IMR-90 (cell line): Measurements from ENCODE around the gene GFOD2. TPM values are rescaled to one million over a fixed set of nuclear protein-coding genes. Genes with fewer than 3 reads are reported as not detected.

ENCODE experiments used
- ATAC-seq: fragments of 200-7000 bp; cut with Tn5 transposase; 2 replicates; pipeline ENCODE4 v1.9.1; 2020; ENCODE audit warnings: low read depth, mild to moderate bottlenecking, moderate library complexity
- BruUV-seq: library from RNA; stranded (reverse); fragments of 400-500 nt; replicated peaks from 2 replicates; lab custom pipeline; 2021; lab: Mats Ljungman, UMichigan
- CTCF ChIA-PET: fragments of 300-600 bp; formaldehyde crosslinking; extraction: SDS; loops from one replicate; lab custom pipeline; 2021; ENCODE audit warnings: antibody characterized with exemption; lab: Yijun Ruan, JAX
- POLR2A ChIA-PET: fragments of 300-600 bp; sonication (Branson Sonifier 250); formaldehyde crosslinking; loops from one replicate; lab custom pipeline; 2022; ENCODE audit warnings: antibody characterized with exemption; ENCODE audit not compliant: unreplicated experiment; lab: Charles Lee
- DNase-seq: peaks from one replicate; pipeline ENCODE4 v3.0.0; 2013
- H2AFZ ChIP-seq: replicated peaks from 2 replicates; pipeline ENCODE3; 2013; ENCODE audit warnings: low read length, mild to moderate bottlenecking; ENCODE audit not compliant: poor library complexity
- H2AK5ac ChIP-seq: 2 replicates; pipeline ENCODE4 v1.6.1; 2013; ENCODE audit warnings: low read depth, low read length, inconsistent platforms
- H2AK9ac ChIP-seq: replicated peaks from 2 replicates; pipeline ENCODE3; 2013; ENCODE audit warnings: mild to moderate bottlenecking, low read depth, low read length, moderate library complexity; ENCODE audit not compliant: poor library complexity
- H2BK120ac ChIP-seq: 2 replicates; pipeline ENCODE4 v1.6.1; 2013; ENCODE audit warnings: low read depth, low read length, inconsistent platforms
- H2BK15ac ChIP-seq: 3 replicates; pipeline ENCODE4 v1.6.1; 2013; ENCODE audit warnings: low read depth, low read length, inconsistent platforms
- H2BK20ac ChIP-seq: 2 replicates; pipeline ENCODE4 v1.6.1; 2013; ENCODE audit warnings: low read depth, mild to moderate bottlenecking, inconsistent platforms, low read length, moderate library complexity
- H2BK5ac ChIP-seq: 2 replicates; pipeline ENCODE4 v1.6.1; 2013; ENCODE audit warnings: mild to moderate bottlenecking, low read depth, low read length, inconsistent platforms; ENCODE audit not compliant: poor library complexity, severe bottlenecking
- H3K14ac ChIP-seq: replicated peaks from 2 replicates; pipeline ENCODE4 v1.6.1; 2013; ENCODE audit warnings: low read depth, low read length, inconsistent platforms
- H3K18ac ChIP-seq: 2 replicates; pipeline ENCODE4 v1.6.1; 2013; ENCODE audit warnings: low read depth, low read length, control low read depth
- H3K23ac ChIP-seq: 2 replicates; pipeline ENCODE4 v1.6.1; 2013; ENCODE audit warnings: low read depth, low read length, inconsistent platforms
- H3K27ac ChIP-seq: 2 replicates; pipeline ENCODE4 v1.5.1; 2013; ENCODE audit warnings: mild to moderate bottlenecking, control low read depth, low read length; ENCODE audit not compliant: insufficient read depth
- H3K27me3 ChIP-seq: 2 replicates; pipeline ENCODE4 v1.6.1; 2013; ENCODE audit warnings: low read length; ENCODE audit not compliant: control insufficient read depth, insufficient read depth
- H3K36me3 ChIP-seq: 2 replicates; pipeline ENCODE4 v1.6.1; 2013; ENCODE audit warnings: low read length, mixed read lengths; ENCODE audit not compliant: control insufficient read depth, insufficient read depth
- H3K4ac ChIP-seq: 2 replicates; pipeline ENCODE4 v1.6.1; 2013; ENCODE audit warnings: low read depth, low read length, inconsistent platforms
- H3K4me1 ChIP-seq: 2 replicates; pipeline ENCODE4 v1.6.1; 2013; ENCODE audit warnings: low read length, mixed read lengths; ENCODE audit not compliant: control insufficient read depth, insufficient read depth
- H3K4me2 ChIP-seq: 2 replicates; pipeline ENCODE4 v1.6.1; 2013; ENCODE audit warnings: low read depth, mild to moderate bottlenecking, control low read depth, low read length, moderate library complexity
- H3K4me3 ChIP-seq: 2 replicates; pipeline ENCODE4 v1.5.1; 2013; ENCODE audit warnings: low read depth, mild to moderate bottlenecking, control low read depth, low read length, moderate library complexity; ENCODE audit not compliant: insufficient read depth
- H3K56ac ChIP-seq: 2 replicates; pipeline ENCODE4 v1.6.1; 2013; ENCODE audit warnings: low read length, inconsistent platforms; ENCODE audit not compliant: insufficient read depth; ENCODE audit errors: extremely low read depth
- H3K79me1 ChIP-seq, 2 experiments: 2 replicates each; pipeline ENCODE4 v1.6.1; 2013; ENCODE audit warnings: low read length in 2 of 2, inconsistent platforms in 1 of 2, low read depth in 1 of 2
- H3K9ac ChIP-seq: 2 replicates; pipeline ENCODE4 v1.6.1; 2013; ENCODE audit warnings: low read depth, low read length, control low read depth
- H3K9me1 ChIP-seq: 2 replicates; pipeline ENCODE4 v1.6.1; 2013; ENCODE audit warnings: low read length, inconsistent platforms; ENCODE audit not compliant: insufficient read depth
- H3K9me3 ChIP-seq: 2 replicates; pipeline ENCODE4 v1.6.1; 2013; ENCODE audit warnings: low read length; ENCODE audit not compliant: control insufficient read depth, insufficient read depth
- H4K20me1 ChIP-seq: 2 replicates; pipeline ENCODE4 v1.6.1; 2013; ENCODE audit warnings: low read length, inconsistent platforms; ENCODE audit not compliant: insufficient read depth
- H4K5ac ChIP-seq: 2 replicates; pipeline ENCODE4 v1.6.1; 2013; ENCODE audit warnings: mild to moderate bottlenecking, low read depth, low read length, control low read depth
- H4K8ac ChIP-seq, 2 experiments: 2 replicates each; pipeline ENCODE4 v1.6.1; 2013; ENCODE audit warnings: low read depth in 2 of 2, low read length in 2 of 2, control low read depth in 1 of 2, inconsistent platforms in 1 of 2
- H4K91ac ChIP-seq: 2 replicates; pipeline ENCODE4 v1.6.1; 2013; ENCODE audit warnings: low read depth, low read length, inconsistent platforms; ENCODE audit not compliant: insufficient read depth
- BHLHE40 ChIP-seq: fragments of 150-350 bp; IDR thresholded peaks from 2 replicates; pipeline ENCODE4 v1.6.1; 2016; ENCODE audit warnings: mild to moderate bottlenecking, low read depth, low read length
- CEBPB ChIP-seq: IDR thresholded peaks from 2 replicates; pipeline ENCODE4 v1.6.1; 2012; ENCODE audit warnings: low read depth, low read length, improper control_type of control experiment
- CHD1 ChIP-seq: IDR thresholded peaks from 2 replicates; pipeline ENCODE4 v1.6.1; 2012; ENCODE audit warnings: low read depth, low read length, improper control_type of control experiment
- CTCF ChIP-seq: conservative IDR thresholded peaks from 2 replicates; pipeline ENCODE4 v1.5.1; 2012; ENCODE audit warnings: mild to moderate bottlenecking, low read depth, low read length, improper control_type of control experiment
- ELK1 ChIP-seq: fragments of 150-350 bp; IDR thresholded peaks from 2 replicates; pipeline ENCODE4 v1.6.1; 2016; ENCODE audit warnings: low read depth, mild to moderate bottlenecking, low read length, moderate library complexity, borderline replicate concordance
- FOS ChIP-seq: fragments of 150-350 bp; IDR thresholded peaks from 2 replicates; pipeline ENCODE4 v1.6.1; 2016; ENCODE audit warnings: low read depth, low read length
- MAFK ChIP-seq: IDR thresholded peaks from 2 replicates; pipeline ENCODE4 v1.6.1; 2012; ENCODE audit warnings: low read depth, low read length, improper control_type of control experiment
- MAZ ChIP-seq: IDR thresholded peaks from 2 replicates; pipeline ENCODE4 v1.6.1; 2012; ENCODE audit warnings: low read depth, mild to moderate bottlenecking, low read length, improper control_type of control experiment, moderate library complexity, borderline replicate concordance
- MXI1 ChIP-seq: IDR thresholded peaks from 2 replicates; pipeline ENCODE4 v1.6.1; 2012; ENCODE audit warnings: low read depth, mild to moderate bottlenecking, low read length, moderate library complexity, borderline replicate concordance
- NFE2L2 ChIP-seq: fragments of 150-350 bp; IDR thresholded peaks from 2 replicates; pipeline ENCODE4 v1.6.1; 2016; ENCODE audit warnings: low read depth, mild to moderate bottlenecking, low read length
- POLR2A ChIP-seq: IDR thresholded peaks from 2 replicates; pipeline ENCODE4 v1.6.1; 2012; ENCODE audit warnings: mild to moderate bottlenecking, low read depth, low read length
- RAD21 ChIP-seq: IDR thresholded peaks from 2 replicates; pipeline ENCODE4 v1.6.1; 2012; ENCODE audit warnings: low read length, improper control_type of control experiment
- RCOR1 ChIP-seq: IDR thresholded peaks from 2 replicates; pipeline ENCODE4 v1.6.1; 2012; ENCODE audit warnings: mild to moderate bottlenecking, low read length, improper control_type of control experiment; ENCODE audit not compliant: insufficient replicate concordance
- RFX5 ChIP-seq: IDR thresholded peaks from 2 replicates; pipeline ENCODE4 v1.8.0; 2012; ENCODE audit warnings: low read depth, mild to moderate bottlenecking, low read length, moderate library complexity
- SMC3 ChIP-seq: fragments of 150-350 bp; IDR thresholded peaks from 2 replicates; pipeline ENCODE4 v1.6.1; 2016; ENCODE audit warnings: low read depth, mild to moderate bottlenecking, antibody characterized with exemption, low read length, moderate library complexity
- USF2 ChIP-seq: fragments of 150-350 bp; IDR thresholded peaks from 2 replicates; pipeline ENCODE4 v1.6.1; 2017; ENCODE audit warnings: mild to moderate bottlenecking, antibody characterized with exemption, low read length, low read depth
- WGBS, 2 experiments: methylation state at CpG; one replicate each; pipeline versions ENCODE4 v1.1.5 to v1.1.7; 2013; ENCODE audit warnings: missing lambda C conversion rate in 2 of 2; ENCODE audit not compliant: insufficient read length in 1 of 2; ENCODE audit errors: extremely low coverage in 2 of 2; 5-methylcytosine and 5-hydroxymethylcytosine counted together
- dilution Hi-C: fragments of 300-500 bp; cut with HindIII; formaldehyde crosslinking; loops from one replicate; pipeline ENCODE4 v1.14.3; 2018; ENCODE audit warnings: low sequenced_read_pairs; ENCODE audit not compliant: unreplicated experiment
- in situ Hi-C: fragments of 300-500 bp; cut with MboI; formaldehyde crosslinking; loops from 3 replicates; pipeline ENCODE4 v1.14.3; 2019; ENCODE audit warnings: low sequenced_read_pairs, inconsistent platforms, mixed read lengths
- intact Hi-C: fragments of 100-400 bp; cut with micrococcal nuclease; formaldehyde crosslinking; loops from 2 replicates; pipeline ENCODE4 v1.10.0; 2022
- polyA plus RNA-seq, 3 experiments: library from polyadenylated mRNA; depleted of rRNA; stranded (reverse); fragments of >200 nt; gene quantifications; 2 replicates each; pipeline ENCODE4 v1.2.3, GENCODE V29; 2012; ENCODE audit warnings: low replicate concordance in 1 of 3
- total RNA-seq: library from RNA; depleted of rRNA; stranded (reverse); fragments of >200 nt; gene quantifications from 2 replicates; pipeline ENCODE4 v1.2.3, GENCODE V29; 2012

The GFOD2 gene
- total and polyA plus RNA-seq, 2 of the 4 experiments (the other 2 are of a cell fraction): 12.3 to 18.1 TPM

GRCh38 chr16:67709050-67709449 is 10.1 kb downstream of the GFOD2 start:
- Histone ChIP-seq H4K5ac (no peak overlapping the region), H3K4me2 (no peak overlapping the region), H3K9me1 (peaks cover 15% of the 10 kb centered on the region), H3K4me1 (peaks cover 4% of the 10 kb centered on the region; the same call in 1 of the 2 replicates), H3K23ac (no peak overlapping the region), H3K9me3 (no peaks in the 10 kb centered on the region), H2BK15ac (no peak overlapping the region), H3K14ac (no peak overlapping the region), H2BK120ac (no peak overlapping the region), H4K91ac (no peak overlapping the region), H2AK9ac (no peak overlapping the region), H3K18ac (no peak overlapping the region), H4K8ac (no peak overlapping the region), H3K4me3 (no peak overlapping the region), H3K4ac (no peak overlapping the region), H2BK20ac (no peak overlapping the region), H2AFZ (no peak overlapping the region), H2BK5ac (no peak overlapping the region), H3K79me1 (peaks cover 18 to 51% of the 10 kb centered on the region in 2 experiments), H4K20me1 (peaks cover 16% of the 10 kb centered on the region), H3K9ac (no peak overlapping the region), H3K36me3 (no peaks in the 10 kb centered on the region; the same call in 1 of the 2 replicates), H2AK5ac (no peak overlapping the region), H3K27ac (no peak overlapping the region), H3K56ac (no peak overlapping the region), H3K27me3 (no peaks in the 10 kb centered on the region)
- ChIA-PET CTCF (interaction anchor here (0.6 to 0.7 kb wide), 2 partner anchors 78 to 1100 kb away, joined by 3 to 5 read pairs; no protein-coding TSS in a partner anchor), POLR2A (no interaction called here)
- intact Hi-C loops: no loop called here
- ATAC-seq (no peak), DNase-seq (no peak)
- dilution Hi-C loops: no loop called here
- TF ChIP-seq SMC3: no peak
- TF ChIP-seq BHLHE40: no peak
- TF ChIP-seq POLR2A: no peak
- no peak for TF ChIP-seq CTCF
- no peak for TF ChIP-seq NFE2L2
- no peak for TF ChIP-seq USF2
- no peak for TF ChIP-seq RAD21
- no peak for TF ChIP-seq MXI1
- TF ChIP-seq FOS: no peak
- TF ChIP-seq RCOR1: no peak
- no peak for TF ChIP-seq CHD1
- TF ChIP-seq MAFK: no peak
- TF ChIP-seq MAZ: no peak
- TF ChIP-seq ELK1: no peak
- no peak for TF ChIP-seq RFX5
- no peak for TF ChIP-seq CEBPB
- WGBS, 2 experiments: 80% methylated on average over 1 of the region's 1 CpG; no CpG with 5 or more reads in 1 of the 2 experiments
- in situ Hi-C loops: no loop called here
- BruUV-seq: no TSS peak
